Stimulated activated effector memory CD8-positive, alpha-beta T cell treated with anti-CD3 and anti-CD28 coated beads, Interleukin-12 subunit alpha, Interleukin-12 subunit beta, amount 100 ng/mL, for 72 hours (primary cell): ENCODE measurements around the gene IQCE.

Source experiments
- ATAC-seq: fragments of 150-1000 bp; cut with Tn5 transposase; 2 replicates; pipeline ENCODE4 v1.10.0; 2021
- DNase-seq, 2 donors: peaks; one replicate each; pipeline ENCODE4 v3.0.0; 2021 to 2022; ENCODE audit warnings: low spot score in 2 of 2
- H3K27ac Mint-ChIP-seq: one replicate; pipeline ENCODE4 v1.8.0; 2022; ENCODE audit warnings: mild to moderate bottlenecking, mixed read lengths
- H3K36me3 Mint-ChIP-seq: one replicate; pipeline ENCODE4 v1.8.0; 2022; ENCODE audit warnings: mild to moderate bottlenecking, mixed read lengths
- H3K4me1 Mint-ChIP-seq: one replicate; pipeline ENCODE4 v1.8.0; 2022; ENCODE audit warnings: mixed read lengths
- H3K4me3 Mint-ChIP-seq: one replicate; pipeline ENCODE4 v1.8.0; 2022; ENCODE audit warnings: mild to moderate bottlenecking, mixed read lengths
- H3K9me3 Mint-ChIP-seq: one replicate; pipeline ENCODE4 v1.8.0; 2022; ENCODE audit warnings: mixed read lengths

IQCE gene

DNA sequence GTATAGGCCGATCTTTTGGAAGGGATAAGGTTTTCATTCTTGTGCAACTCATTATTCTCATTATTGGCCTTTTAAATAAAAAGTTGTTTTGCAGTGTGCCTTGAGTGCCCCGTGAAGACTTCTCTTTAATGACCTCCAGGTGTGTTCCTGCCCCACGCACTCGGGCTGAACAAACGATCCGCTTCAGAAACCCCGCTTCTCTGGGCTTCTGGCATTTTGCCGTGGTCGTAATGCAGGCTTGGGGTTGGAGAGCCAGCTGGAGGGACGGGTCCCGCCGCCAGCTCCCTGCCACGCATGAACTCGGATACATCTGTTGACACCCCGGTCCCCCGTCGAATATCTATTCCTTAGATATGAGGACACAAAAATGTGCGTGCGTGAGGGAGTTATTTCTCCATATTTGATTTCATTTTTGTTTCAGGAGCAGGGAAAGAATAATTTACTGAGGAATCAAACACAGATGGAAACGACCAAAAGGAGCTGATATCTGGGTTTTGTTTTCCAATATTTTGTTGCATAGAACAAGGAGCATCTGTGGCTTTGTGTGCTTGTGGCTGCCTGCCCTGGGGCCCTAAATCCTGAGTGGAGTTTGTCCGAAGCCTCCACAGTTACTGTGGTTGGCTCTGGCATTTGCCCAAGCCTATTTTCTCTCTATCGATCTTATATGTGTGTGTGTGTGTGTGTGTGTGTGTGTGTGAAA lies 56.0 kb downstream of the IQCE start:
- H3K27ac Mint-ChIP-seq, result peak overlapping the region; percentile 52
- no peaks in the 10 kb centered on the region for H3K9me3 Mint-ChIP-seq
- DNase-seq (no peak), ATAC-seq (no peak)
- H3K4me3 Mint-ChIP-seq, result no peak overlapping the region
- no peaks in the 10 kb centered on the region for H3K4me1 Mint-ChIP-seq
- H3K36me3 Mint-ChIP-seq, result no peaks in the 10 kb centered on the region

DNA sequence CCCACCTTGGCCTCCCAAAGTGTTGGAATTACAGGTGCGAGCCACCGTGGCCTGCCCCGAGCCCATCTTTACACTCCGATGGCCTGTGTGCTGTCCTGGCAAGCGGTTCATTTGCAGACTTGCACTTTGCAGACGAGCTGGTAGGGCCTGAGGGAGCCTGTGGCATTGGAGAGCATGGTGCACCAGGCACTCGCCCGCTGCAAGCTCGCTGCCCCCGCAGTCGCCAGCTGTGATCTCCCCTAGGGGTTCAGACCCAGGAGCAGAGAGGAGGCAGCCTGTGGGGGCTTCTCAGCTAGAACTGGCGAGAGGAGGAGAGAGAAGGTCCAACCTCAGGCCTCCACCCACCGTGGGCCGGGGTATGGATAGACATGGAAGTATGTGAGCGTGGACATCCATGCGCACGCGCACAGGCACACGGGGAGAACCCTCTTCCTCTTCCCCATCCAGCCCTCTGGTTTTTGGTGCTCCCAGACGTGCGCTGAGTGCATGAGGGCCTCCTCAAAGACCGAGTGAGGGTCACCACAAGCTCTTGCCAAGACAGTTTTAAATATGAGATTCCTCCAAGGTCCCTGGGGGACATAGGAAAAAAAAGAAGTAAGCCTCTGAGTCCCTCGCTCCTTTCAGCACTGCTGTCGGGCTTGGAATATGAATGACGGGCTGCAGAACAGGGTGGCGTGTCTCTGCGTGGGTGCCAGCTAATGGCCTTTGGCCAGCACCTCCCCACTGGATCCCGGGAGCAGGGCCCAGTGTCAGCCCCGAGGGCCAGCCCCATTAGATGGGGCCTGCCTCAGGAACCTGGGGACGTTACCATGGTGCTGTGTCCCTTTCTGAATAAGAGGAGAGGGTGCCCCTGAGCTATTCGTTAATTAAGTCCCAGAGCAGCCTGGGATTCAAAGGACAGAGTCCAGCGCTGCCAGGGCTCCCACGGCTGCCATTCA lies 57.9 kb downstream of the IQCE start:
- Mint-ChIP-seq H3K4me3 (no peak overlapping the region), H3K27ac (no peak overlapping the region), H3K36me3 (no peaks in the 10 kb centered on the region), H3K4me1 (no peaks in the 10 kb centered on the region), H3K9me3 (no peaks in the 10 kb centered on the region)
- ATAC-seq, result no peak
- no peak for DNase-seq

DNA sequence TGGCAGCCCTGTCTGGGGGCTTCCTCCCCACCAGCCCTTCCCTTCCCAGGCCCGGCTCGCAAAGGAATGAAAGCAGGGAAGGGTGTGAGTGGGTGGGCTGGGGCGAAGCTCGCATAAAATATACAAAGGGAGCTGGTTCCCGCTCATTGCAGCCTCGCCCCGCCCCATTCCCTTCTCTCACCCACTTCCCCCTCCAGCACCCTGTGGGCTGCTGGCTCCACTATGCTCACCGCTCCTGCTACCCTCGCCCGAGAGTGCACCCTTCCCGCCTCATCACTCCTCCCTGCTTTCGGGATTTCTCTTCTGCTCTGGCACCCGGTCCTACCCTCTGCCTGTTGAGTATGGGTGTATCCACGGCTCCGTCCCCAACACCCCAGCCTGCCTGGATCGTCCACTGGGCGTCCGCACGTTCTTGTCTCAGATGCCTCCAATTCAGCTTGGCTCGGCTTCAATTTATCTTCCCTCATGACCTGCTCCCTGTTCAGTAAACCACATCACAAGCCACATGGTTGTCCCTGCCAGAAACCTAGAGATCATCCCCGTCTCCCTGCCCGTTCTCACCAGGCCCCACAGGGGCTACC lies 58.6 kb downstream of the IQCE start:
- H3K36me3 Mint-ChIP-seq, result no peaks in the 10 kb centered on the region
- ATAC-seq (no peak), DNase-seq (no peak)
- no peaks in the 10 kb centered on the region for H3K4me1 Mint-ChIP-seq
- no peaks in the 10 kb centered on the region for H3K9me3 Mint-ChIP-seq
- H3K27ac Mint-ChIP-seq, result no peak overlapping the region
- H3K4me3 Mint-ChIP-seq, result no peak overlapping the region

GRCh38 chr7:2619116-2619515 lies 60.3 kb downstream of the IQCE start:
- ATAC-seq (no peak), DNase-seq (no peak)
- no peaks in the 10 kb centered on the region for H3K36me3 Mint-ChIP-seq
- no peak overlapping the region for H3K27ac Mint-ChIP-seq
- H3K4me1 Mint-ChIP-seq, result no peaks in the 10 kb centered on the region
- H3K9me3 Mint-ChIP-seq, result no peaks in the 10 kb centered on the region
- H3K4me3 Mint-ChIP-seq, result no peak overlapping the region

DNA sequence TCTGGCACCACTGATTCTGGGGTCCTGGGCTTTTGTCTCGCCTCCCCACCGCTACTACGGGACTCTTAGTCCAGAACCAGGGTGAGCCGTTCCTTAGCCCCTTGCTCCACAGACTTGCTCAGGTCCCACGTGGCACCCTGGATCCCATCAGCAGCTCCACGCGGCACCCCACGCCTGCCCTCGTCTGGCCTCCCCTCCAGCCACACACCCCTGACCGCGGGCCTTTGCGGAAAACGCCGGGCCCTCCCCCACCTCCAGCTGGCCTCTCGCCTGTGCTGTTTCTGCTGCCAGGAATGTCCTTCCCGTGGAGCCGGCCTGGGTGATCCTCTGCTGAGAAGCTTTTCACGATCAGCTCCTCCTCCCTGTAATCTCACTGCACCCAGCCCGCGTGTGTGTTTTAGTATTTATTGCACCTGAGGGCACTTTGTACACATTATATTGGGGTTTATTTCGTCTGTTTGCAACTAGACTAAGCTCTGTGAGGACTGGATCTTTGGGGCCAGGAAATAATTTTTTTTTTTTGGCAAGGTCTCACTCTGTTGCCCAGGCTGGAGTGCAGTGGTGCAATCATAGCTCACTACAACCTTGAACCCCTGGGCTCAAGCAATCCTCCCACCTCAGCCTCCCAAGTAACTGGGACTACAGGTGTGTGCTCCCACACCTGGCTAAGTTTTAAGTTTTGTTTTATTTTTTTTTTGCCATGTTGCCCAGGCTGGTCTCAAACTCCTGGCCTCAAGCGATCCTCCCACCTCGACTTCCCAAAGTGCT lies 62.5 kb downstream of the IQCE start:
- Mint-ChIP-seq H3K36me3 (no peaks in the 10 kb centered on the region), H3K4me1 (no peaks in the 10 kb centered on the region), H3K9me3 (no peaks in the 10 kb centered on the region), H3K4me3 (no peak overlapping the region), H3K27ac (no peak overlapping the region)
- DNase-seq (no peak), ATAC-seq (no peak)

- Mint-ChIP-seq H3K9me3 (no peaks in the 10 kb centered on the region), H3K4me3 (no peak overlapping the region), H3K27ac (no peak overlapping the region), H3K36me3 (no peaks in the 10 kb centered on the region), H3K4me1 (no peaks in the 10 kb centered on the region)
- DNase-seq, result no peak
- ATAC-seq, result no peak
Measured at GRCh38 chr7:2621948-2622640, 63.3 kb downstream of the IQCE start.

DNA sequence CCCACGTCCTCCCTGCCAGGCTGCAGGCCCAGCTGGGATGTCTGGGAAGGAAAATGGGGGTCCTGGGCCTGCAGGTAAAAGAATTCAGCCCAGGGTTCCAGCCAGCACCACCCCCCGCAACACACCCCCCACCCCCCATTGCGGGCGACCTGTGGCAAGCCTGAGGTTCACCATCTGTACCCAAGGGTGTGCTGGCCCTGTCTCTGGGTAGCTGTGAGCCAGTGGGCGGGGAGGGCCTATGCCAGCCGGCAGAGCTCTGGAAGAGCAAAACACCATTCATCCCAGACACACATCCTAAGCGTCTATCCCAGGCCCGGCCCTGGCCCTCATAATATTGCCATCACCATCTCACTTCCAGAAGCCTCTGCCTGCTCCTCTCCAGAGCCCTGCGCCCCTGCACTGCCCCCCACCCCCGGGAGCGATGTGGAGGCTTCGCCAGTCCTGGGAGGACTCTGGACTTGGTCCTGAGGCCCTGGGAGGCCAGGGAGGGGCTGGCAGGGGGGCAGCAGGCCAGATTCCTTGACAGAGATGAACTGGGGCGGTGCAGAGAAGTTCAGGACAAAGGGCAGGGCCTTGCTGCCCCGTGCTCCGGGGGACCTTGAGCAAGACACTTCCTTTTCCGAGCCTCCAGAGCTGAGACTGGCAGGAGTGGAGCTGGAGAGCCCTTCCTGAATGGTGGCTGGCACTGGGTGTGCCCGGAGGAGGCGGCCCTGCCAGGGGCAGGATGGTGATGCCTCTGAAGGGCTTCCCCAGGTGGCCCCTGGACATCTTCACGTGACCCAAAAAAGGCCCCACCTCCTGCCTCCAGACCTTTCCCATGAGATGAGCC lies 64.3 kb downstream of the IQCE start:
- Mint-ChIP-seq H3K9me3 (no peaks in the 10 kb centered on the region), H3K27ac (no peak overlapping the region), H3K36me3 (no peaks in the 10 kb centered on the region), H3K4me3 (no peak overlapping the region), H3K4me1 (no peaks in the 10 kb centered on the region)
- ATAC-seq (no peak), DNase-seq (no peak)

GRCh38 chr7:2623698-2624014 lies 64.9 kb downstream of the IQCE start:
- no peak for DNase-seq
- ATAC-seq, result no peak
- Mint-ChIP-seq H3K9me3 (no peaks in the 10 kb centered on the region), H3K36me3 (no peaks in the 10 kb centered on the region), H3K4me1 (no peaks in the 10 kb centered on the region), H3K27ac (no peak overlapping the region), H3K4me3 (no peak overlapping the region)

DNA sequence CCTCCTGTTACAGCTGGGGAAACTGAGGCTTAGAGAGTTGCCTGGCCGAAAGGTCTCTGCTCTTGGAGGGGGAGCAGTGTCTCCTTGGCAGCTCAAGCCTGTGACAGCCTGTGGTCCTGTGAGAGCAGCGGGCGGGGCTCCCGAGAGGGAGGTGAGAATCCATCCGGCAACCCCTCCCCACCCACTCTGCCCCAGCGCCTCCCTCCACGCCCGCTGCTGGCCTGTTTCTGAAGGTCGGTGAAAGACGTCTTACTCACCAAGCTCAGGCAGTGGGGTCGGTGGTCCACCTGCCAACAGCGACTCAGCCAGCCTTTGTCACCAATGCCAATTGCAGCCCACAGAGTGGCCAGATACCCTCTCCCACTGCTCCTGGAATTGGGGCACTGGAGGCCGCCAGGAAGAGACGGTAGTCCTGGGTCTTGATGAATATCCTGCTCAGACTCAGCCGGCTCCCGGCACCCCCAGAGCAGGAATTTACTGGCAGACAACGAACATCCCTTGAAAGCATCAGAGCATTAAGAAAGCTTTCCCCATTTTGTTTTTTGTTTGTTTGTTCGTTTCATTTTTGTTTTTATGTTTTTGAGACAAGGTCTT lies 65.6 kb downstream of the IQCE start:
- H3K36me3 Mint-ChIP-seq, result no peaks in the 10 kb centered on the region

GRCh38 chr7:2626498-2627117 lies 67.8 kb downstream of the IQCE start:
- H3K27ac Mint-ChIP-seq, result no peak overlapping the region
- no peak for ATAC-seq
- H3K9me3 Mint-ChIP-seq, result no peaks in the 10 kb centered on the region
- H3K36me3 Mint-ChIP-seq, result no peaks in the 10 kb centered on the region
- DNase-seq, result no peak
- peaks cover 6% of the 10 kb centered on the region for H3K4me1 Mint-ChIP-seq
- H3K4me3 Mint-ChIP-seq, result no peak overlapping the region

More for the DNA sequence above, 65.6 kb downstream of the IQCE start:
- ATAC-seq (no peak), DNase-seq (no peak)
- H3K4me3 Mint-ChIP-seq, result no peak overlapping the region
- no peak overlapping the region for H3K27ac Mint-ChIP-seq
- H3K9me3 Mint-ChIP-seq, result no peaks in the 10 kb centered on the region
- no peaks in the 10 kb centered on the region for H3K4me1 Mint-ChIP-seq

- no peak for DNase-seq
- no peaks in the 10 kb centered on the region for H3K9me3 Mint-ChIP-seq
Measured at GRCh38 chr7:2627258-2628129, 68.7 kb downstream of the IQCE start.

GRCh38 chr7:2628130-2628482 lies 69.3 kb downstream of the IQCE start:
- Mint-ChIP-seq H3K4me3 (no peak overlapping the region), H3K36me3 (no peaks in the 10 kb centered on the region), H3K9me3 (no peaks in the 10 kb centered on the region), H3K27ac (no peak overlapping the region), H3K4me1 (peaks cover 7% of the 10 kb centered on the region)
- ATAC-seq (no peak), DNase-seq (no peak)

More at GRCh38 chr7:2627258-2628129, 68.7 kb downstream of the IQCE start:
- ATAC-seq, result no peak
- Mint-ChIP-seq H3K4me1 (peaks cover 6% of the 10 kb centered on the region), H3K4me3 (no peak overlapping the region), H3K36me3 (no peaks in the 10 kb centered on the region), H3K27ac (no peak overlapping the region)

DNA sequence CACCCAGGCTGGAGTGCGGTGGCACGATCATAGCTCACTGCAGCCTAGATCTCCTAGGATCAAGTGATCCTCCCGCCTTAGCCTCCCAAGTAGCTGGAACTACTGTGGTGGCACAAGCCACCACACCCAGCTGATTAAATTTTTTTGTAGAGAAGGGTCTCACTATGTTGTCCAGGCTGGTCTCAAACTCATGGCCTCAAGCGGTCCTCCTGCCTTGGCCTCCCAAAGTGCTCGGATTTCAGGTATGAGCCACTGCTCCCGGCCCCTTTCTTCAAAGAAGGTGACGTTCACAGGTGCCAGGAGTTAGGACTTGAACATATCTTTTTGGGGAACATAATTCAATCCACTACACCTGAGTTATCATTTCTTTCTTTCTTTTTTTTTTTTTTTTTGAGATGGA lies 70.1 kb downstream of the IQCE start:
- Mint-ChIP-seq H3K4me3 (no peak overlapping the region), H3K9me3 (no peaks in the 10 kb centered on the region), H3K4me1 (peaks cover 15% of the 10 kb centered on the region), H3K36me3 (no peaks in the 10 kb centered on the region), H3K27ac (no peak overlapping the region)
- ATAC-seq, result no peak
- DNase-seq, result no peak
